NCI-H1436 treated with DMSO at 0.1 percent for 48 hours (cell line): ENCODE results near the gene IL32.
"Not testable (repeated sequence)": the region's sequence is repeated elsewhere in the genome, so short reads cannot be mapped to it uniquely, and the experiment has no call there.

Source experiments
- DNase-seq: peaks from one replicate; lab custom pipeline; 2025; lab: John Stamatoyannopoulos, UW

The IL32 gene

DNA sequence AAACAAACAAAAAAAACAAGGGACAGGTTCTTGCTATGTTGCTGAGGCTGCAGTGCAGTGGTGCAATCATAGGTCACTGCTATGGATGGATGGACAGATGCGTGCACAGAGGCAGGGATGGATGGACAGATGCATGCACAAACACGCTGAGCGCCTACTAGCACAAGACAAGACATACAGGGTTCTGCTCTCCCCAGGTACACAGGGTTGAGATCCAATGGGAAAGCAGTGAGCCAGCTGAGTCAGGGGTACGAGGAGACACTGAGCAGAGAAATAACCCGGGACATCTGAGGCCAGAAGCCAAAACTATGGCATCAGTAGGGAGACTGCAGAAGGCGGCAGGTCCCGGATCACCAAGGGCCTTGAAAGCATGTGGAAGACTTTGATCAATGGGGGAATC, 6.2 kb downstream of the IL32 start:
- no peak for DNase-seq

DNA sequence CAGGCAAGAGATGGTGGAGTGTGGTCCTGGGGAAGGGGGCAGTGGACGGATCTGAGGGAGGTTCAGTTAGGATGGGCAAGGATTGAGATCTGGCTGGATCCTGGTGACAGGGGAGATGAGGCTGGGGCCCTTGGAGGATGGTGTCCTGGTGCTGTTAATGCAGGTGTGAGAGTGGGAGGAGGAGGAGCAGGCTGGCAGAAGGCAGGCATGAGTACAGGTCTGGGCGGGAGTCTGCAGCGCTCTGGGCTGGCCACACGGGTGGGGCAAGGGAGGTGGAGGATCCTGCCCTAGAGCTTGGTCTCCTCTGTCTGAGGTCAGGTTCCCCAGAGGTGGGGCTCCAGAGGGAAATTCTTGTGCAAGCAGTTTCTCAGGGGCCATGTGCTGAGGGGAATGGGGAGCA, 6.7 kb downstream of the IL32 start:
- not testable (repeated sequence) for DNase-seq

DNA sequence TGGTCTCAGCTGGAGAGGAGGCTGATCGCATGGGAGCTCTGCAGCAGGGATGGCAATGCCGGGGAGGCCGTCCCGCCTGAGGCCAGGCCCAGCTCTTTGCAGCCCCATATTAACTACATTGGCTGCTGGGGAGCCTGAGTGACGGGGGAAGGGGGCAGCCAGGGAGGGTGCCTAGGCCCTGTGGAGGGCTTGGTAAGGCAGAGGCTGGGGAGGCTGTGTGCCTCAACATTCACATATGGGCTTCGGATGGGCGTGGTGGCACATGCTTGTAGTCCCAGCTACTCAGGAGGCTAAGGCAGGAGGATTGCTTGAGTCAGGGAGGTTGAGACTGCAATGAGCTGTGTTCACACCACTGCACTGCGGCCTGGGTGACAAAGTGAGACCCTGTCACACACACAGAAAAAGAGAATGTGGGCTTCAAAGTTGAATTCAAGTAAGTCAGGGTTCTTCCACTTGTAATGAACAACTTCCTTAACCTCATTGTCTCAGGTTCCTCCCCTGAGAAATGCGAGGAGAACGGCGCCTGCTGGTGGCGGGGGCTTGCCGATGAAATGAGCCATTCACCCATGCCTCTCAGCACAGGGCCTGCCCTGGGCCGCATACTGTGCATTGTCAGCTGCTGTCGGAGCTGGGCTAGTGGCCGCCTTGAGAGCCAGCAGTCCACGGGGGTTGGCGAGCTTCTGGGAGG, 7.3 kb downstream of the IL32 start:
- not testable (repeated sequence) for DNase-seq

DNA sequence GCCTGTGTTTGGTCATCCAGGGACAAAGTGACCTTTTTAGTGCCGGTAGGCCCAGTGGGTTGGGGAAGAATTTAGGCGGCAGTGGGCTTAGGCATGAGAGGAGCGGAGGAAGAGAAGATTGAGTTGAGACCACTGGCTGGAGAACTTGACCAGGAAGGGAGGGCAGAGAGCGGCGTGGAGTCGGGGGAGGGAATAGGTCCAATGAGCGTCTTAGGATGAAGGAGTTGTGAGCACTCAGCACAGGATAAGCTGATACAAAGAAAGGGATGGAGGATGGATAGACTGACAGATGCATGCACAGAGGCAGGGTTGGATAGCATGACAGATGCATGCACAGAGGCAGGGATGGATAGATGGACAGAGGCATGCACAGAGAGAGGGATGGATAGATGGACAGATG, 8.0 kb downstream of the IL32 start:
- no peak for DNase-seq

DNA sequence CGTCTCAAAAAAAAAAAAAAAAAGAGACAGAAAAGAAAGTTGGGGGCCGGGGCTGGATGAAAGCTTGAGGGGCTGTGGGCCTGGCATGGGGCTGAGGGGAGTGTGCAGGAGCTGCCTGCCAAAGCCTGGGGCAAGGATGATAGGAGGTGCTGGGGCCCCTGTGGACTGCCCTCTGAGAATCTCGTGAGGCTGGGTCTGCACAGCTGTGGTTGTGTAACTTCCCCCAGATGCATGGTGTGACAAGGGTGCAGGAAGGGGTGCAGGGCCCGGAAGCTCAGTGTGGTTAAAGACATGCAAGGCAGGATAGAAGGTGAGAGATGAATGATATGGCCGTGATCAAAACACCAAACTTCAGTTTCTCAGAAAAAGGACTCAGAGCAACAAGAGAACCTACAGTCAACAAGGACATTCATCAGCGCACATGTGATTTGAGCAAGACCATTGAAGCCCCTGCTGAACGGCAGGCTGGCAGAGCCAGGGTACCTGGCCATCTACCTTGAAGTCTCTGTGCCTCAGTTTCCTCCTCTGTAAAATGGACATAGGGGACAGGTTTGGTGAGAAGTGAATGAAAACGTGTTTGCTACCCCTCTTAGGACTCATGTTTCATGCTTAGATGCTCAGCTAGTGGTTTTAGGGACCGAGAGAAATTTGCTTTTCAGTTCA, 9.6 kb downstream of the IL32 start:
- no peak for DNase-seq

DNA sequence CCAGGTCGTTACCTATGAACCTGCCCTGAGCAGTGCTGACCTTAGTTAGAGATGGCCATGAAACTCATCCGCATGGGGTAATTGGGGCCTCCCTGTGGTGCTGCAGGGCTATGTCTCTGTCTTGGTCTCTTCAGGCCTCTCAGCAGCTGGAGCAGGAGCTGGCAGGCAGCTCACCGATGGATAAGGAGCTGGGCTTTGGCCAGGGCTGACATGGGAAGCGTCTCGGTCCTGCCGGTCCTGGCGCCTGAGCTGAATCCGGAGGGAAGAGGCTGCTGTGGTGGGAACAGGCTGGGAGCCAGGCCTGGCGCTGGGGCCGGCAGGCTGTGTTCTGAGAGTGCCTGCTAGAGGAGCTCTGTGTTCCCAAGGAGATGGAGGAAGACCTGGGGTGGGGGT, 10.1 kb downstream of the IL32 start:
- no peak for DNase-seq

DNA sequence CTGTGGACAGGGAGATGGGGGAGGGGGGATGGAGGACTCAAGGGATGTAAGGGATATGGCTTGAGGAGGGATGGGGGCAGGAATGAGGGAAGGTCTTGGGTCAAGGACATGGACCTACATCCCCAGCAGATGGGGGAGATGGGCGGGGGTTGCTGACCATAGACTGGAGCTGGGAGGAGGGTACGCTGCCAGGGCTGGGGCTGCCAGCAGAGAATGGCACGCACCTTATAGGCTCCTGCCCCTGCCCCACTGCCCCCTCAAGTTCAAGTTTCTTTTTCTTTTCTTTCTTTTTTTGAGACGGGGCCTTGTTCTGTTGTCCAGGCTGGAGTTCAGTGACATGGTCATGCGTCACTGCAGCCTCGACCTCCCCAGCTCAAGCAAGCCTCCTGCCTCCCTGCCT, 10.5 kb downstream of the IL32 start:
- not testable (repeated sequence) for DNase-seq

DNA sequence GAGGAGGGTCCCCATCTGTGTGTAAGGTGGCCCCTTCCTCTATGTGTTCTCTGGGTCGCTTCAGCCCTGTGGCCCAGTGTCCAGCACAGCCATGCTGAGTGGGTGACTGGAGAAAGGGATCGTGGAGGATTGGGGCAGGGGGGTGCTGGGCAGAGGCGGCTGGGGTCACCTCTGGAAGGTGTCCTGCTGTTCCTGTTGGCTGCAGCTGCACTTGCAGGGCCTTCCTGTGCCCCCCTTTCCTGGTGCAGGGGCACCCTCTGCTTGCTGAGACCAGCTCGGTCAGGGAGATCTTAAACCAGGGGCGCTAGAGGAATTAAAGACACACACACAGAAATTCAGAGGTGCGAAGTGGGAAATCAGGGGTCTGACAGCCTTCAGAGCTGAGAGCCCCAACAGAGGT, 11.1 kb downstream of the IL32 start:
- no peak for DNase-seq

DNA sequence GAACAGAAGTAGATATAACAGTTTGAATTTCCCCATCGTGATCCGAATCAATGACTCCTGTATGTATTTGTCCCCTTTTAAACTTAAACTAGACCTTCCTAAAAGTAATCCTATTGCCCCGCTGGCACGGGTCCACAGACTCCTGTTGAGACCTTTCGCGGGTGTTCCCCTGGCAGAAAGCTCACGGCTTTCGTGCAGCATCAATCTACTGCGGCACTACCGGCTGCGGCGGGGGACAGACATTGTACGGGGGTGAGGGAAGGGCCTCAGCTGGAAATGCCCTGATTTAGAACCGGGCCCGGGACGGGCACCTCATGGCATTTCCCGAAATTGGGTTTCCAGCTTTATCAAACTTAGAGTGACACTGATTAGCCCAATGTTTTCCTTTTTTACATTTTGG, 14.6 kb downstream of the IL32 start:
- no peak for DNase-seq

DNA sequence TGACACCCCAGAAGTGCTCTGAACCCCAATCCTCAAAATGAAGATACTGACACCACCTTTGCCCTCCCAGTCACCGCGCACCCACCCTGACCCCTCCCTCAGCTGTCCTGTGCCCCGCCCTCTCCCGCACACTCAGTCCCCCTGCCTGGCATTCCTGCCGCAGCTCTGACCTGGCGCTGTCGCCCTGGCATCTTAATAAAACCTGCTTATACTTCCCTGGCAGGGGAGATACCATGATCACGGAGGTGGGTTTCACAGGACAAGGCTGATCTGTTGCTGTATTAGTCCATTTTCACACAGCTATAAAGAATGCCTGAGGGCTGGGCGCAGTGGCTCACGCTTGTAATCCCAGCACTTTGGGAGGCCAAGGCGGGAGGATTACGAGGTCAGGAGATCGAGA, 16.5 kb downstream of the IL32 start:
- DNase-seq: not testable (repeated sequence)

DNA sequence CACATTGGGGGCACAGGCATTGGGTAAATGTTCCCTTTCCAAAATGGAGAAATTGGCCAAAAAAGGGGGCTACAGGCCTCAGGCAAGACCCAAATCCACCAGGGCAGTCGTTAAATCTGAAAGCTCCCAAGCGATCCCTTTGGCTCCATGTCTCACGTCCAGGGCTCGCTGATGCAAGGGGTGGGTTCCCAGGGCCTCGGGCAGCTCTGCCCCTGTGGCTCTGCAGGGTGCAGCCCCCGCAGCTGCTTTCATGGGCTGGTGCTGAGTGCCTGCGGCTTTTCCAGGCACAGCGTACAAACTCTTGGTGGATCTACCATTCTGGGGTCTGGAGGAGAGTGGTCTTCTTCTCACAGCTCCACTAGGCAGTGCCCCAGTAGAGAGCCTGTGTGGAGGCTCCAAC, 18.0 kb downstream of the IL32 start:
- not testable (repeated sequence) for DNase-seq

DNA sequence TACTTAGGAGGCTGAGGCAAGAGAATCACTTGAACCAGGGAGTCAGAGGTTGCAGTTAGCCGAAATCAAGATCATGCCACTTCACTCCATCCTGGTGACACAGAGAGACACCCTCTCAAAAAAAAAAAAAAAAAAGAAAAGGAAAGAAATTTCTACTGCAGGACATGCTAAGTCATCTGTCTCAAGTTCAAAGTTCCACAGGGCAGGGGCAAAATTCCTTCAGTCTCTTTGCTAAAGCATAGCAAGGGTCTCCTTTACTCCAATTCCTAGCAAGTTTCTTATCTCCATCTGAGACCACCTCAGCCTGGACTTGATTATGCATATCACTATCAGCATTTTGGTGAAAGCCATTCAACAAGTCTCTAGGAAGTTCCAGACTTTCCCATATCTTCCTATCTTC, 19.1 kb downstream of the IL32 start:
- no peak for DNase-seq

DNA sequence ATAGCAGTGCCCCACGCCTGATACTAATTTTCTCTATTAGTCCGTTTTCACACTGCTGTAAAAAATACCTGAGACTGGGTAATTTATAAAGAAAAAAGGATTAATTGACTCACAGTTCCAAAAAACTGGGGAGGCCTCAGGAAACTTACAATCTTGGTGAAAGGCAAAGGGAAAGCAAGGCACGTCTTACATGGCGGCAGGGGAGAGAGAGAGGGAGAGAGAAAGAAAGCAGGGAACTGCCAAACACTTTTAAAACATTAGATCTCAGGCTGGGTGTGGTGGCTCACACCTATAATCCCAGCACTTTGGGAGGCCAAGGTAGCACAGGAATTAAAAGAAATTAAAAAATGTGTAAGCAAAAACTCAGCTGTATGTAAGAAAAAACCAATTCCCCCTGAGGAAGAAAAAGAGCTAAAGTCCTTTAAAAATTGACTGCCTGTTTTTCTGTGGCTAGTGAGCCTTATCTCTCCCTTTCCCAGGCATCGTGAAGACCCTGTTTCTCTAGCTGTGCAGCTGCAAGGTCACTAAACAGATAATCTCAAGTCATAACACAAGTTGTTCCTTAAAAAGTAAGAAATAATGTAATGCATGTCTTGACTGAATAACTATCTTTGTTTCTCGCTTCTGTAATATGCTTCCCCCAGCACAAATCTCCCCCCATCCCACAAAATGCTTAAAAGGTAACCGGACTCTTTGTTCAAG, 19.7 kb downstream of the IL32 start:
- no peak for DNase-seq

DNA sequence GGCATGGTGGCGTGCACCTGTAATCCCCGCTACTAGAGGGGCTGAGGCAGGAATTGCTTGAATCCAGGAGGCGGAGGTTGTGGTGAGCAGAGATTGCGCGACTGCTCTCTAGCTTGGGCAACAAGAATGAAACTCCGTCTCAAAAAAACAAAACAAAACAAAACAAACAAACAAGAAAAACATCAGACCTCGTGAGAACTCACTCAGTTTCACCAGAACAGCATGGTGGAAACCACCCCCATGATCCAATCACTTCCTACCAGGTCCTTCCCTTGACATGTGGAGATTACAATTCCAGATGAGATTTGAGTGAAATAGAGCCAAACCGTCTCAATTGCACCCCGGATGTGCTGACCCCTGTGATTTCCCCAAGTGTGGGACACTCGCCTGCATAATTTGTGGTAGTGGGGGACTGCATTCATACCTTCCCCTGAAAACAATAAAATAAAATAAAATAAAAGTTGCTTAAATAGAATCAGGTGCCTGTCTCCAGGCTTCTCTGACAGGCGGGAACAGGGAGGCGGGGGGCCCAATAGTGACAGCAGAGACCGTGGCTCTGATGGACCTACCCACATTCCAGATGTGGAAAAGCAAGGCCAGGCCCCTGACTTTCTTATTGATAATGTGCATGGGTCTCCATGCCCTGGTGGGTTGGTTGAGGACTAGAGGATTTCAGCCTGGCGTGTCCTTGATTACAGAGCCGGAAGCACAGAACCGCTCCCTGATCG, 20.6 kb downstream of the IL32 start:
- DNase-seq: no peak

DNA sequence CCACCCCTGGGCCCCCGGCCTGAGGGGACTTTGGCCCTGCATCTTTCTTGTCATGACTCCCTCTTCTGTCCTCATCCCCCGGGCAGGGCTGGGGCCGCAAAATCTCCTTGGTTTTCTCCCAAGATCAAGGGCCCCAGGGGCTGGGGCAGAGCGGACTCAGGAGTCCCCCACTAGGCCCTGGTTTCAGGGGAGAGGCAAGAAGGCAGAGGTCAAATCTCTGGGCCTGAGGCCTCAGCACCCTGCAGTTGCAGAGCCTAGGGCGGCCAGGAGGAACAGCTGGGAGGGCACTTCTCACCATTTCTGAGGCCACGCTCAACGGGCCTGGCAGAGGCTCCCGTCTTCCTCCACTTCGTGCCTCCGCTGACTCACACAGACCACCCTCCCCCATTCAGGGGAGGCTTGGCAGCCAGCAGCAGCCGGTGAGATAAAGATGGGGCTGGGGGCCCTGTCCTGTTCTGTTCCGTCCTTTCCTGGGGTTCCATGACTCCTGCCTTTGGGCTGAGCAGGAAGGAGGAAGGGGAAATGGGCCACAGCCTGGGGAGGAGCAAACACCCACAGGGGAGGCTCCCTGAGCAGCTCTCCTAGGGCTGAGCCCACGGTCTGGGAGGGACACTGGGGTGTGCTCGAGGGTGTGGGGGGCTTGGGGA, 21.3 kb downstream of the IL32 start:
- no peak for DNase-seq

DNA sequence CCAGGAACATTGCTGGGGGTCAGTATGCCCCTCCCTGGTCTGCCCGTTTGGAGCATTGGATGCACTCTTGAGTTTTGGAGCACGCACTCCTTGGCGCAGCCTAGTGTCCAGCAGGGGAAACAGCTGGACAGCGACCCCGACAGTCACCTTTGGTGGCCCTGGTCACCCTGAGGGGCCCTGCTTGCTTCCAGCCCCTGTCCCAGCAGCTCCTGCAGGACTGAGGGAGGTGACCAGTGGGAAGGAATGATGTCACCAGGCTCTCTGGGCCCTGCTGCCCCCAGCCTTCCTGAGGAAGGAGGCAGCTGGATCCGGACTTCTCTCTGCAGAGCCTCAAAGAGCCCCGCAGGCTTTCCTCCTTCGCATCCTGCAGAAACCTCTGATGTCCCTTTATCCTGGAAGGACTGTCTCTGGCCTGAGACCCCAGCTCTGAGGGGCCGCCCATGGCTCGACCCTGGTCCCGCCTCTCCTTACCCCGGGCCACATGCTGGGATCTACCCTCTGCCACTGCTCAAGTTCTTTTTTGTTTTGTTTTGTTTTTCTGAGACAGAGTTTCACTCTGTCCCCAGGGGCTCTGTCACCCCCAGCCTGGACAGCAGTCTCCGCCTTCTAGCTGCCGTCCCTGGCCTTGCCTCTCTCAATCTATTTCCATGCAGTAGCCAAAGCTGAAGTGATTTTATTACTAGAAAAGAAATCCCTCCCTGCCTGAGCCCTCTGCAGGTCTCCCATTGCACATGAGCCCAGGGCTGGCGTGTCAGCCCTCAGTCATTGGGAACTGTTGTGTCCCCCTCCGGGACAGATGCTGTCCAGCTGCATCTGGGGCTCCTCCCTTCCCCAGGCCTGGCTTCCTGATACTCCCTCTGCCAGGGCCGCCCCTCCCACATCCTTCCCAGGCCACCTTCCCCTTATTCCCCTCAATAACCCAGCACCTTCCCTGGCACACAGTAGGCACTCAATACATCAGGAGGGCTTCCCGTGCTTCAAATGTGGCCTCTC, 22.1 kb downstream of the IL32 start:
- no peak for DNase-seq

DNA sequence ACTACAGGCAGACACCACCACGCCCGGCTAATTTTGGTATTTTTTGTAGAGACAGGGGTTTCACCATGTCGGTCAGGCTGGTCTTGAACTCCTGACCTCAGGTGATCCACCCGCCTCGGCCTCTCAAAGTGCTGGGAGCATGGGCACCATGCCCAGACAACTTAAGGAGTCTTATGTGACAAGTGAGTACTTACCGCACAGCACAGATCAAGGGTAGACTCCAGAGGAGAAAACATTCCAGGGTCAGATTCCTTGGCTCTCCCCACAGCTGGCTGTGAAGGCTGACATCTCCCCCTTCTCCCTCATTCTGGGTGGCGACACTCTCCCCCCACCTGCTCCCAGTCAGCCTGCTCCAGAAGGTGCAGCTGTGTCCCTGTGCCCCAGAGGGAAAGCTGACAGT, 23.0 kb downstream of the IL32 start:
- DNase-seq: no peak

DNA sequence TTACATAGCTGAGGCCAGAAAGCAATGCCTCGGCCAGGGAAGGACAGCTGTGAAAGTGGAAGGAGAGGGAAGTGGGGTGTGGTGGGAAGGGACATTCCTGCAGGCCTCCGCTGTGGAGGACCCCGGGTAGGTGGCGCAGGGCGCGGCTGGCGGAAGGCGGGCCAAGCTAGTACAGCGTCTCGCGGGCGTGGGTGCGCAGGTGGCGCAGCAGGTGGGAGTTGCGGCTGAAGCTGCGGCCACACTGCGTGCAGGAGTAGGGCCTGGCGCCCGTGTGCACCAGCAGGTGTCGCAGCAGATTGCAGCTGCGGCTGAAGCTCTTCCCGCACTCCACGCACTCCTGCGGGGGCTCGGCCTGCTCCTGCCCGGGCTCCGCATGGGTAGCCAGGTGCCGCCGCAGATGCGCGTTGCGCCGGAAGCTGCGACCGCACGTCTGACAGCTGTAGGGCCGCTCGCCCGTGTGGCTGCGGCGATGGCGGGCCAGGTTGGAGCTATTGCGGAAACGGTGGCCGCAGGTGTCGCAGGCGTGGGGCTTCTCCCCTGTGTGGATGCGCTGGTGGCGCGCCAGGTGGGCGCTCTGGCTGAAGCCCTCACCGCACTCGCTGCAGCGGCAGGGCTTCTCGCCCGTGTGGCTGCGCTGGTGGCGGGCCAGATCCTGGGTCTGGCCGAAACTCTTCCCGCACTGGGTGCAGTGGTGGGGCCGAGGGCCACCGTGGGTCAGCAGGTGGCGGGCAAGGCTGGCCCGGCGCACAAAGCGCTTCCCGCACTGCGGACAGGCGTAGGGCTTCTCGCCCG, 23.7 kb downstream of the IL32 start:
- no peak for DNase-seq

DNA sequence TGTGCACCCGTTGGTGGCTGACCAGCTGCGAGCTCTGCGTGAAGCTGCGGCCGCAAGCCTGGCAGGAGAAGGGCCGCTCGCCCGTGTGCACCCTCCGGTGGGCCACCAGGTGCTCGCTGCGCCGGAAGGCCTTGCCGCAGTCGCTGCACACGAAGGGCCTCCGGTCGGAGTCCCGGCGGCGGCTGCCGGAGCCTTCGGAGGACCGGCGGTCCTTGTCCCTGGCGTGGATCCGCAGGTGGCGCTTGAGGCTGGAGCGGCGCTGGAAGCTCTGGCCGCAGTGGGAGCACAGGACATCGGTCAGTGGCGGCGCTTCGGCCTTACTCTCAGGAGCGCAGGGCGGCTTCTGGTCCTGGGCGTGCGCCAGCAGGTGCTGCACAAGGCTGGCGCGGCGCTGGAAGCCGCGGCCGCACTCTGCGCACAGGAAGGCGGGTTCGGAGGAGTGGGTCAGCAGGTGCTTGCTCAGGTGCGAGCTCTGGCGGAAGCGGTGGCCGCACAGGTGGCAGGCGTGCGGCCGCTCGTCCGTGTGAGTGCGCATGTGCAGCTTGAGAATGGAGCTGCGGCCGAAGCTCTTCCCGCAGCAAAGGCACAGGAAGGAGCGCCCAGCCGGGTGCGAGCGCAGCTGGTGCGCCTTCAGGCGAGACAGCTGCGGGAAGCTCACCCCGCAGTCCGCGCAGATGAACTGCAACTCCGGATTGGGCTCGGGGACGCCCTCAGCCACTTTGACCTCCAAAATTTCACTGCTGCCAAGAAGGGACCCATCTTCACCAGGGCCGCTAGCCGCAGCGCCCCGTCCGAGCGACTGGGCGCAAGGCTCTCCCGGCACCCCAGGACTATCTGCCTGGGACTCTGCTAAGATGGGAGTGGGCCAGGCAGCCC, 24.5 kb downstream of the IL32 start:
- DNase-seq: no peak
